Measurements from ENCODE around the gene KCNE4. TPM values are rescaled to one million over a fixed set of nuclear protein-coding genes. Genes with fewer than 3 reads are reported as not detected.

KCNE4 gene
- total RNA-seq, 1 donor from 2014 or later, result not detected

DNA sequence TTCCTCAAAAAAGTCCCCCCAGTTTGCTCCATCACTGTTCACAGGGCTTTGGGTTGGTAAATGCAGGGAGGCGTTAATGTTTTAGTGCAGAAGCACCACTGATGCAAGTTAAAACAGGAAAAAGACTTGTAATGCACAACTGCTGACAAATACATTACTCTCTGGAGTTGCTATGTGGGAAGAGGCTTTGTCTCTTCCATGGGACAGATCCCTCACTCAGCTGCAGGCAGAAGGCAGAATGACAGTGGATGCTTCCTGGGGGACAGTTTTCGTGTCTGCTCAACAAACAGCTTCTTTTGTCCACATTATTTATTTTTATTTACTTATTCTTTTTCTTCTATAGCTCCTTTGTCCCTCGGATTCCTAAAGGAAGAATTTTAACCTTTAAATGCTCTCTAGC is 22.7 kb upstream of the KCNE4 start:
- intact Hi-C loops (cut with micrococcal nuclease), result no loop called here
- Mint-ChIP-seq H3K36me3 (ENCODE audit: low read depth) (no peaks in the 10 kb centered on the region), H3K27me3 (no peaks in the 10 kb centered on the region), H3K4me1 (no peaks in the 10 kb centered on the region), H3K9me3 (no peaks in the 10 kb centered on the region), H3K4me3 (no peak overlapping the region), H3K27ac (no peak overlapping the region)
- DNase-seq, result no peak

DNA sequence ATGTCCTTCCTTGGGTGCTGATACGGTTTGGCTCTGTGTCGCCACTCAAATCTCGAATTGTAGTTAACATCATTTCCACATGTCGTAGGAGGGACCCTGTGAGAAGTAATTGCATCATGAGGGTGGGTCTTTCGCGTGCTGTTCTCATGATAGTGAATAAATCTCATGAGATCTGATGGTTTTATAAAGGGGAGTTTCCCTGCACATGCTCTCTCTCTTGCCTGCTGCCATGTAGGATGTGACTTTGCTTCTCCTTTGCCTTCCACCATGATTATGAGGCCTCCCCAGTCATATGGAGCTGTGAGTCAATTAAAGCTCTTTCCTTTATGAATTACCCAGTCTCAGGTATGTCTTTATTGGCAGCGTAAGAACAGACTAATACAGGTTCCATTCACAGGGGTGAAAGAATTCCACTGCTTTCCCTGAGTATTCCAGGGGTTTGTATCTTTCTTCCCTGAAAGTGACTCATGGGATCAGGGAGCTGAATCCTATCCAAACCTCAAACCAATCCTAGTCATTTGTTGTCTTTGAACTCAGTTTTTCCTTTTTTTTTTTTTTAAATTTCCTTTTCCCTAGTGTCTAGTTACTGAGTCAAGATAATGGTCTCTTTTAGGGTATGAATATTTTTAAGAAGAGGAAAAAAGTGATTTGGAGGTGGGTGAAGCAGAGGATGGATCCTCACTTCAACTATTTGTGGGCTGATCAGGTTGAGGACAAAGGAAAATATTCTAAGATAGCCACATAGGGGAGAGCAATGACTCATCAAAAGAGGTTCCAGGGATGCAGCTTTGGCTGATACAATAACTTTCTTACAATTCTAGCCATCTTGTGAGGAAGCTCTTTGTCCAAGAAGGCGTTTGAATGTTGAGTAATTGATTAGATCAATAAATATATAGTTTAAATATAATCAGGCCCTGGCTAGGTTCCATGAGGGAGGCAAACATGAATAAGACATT is 19.5 kb upstream of the KCNE4 start:
- DNase-seq, result no peak
- Mint-ChIP-seq H3K9me3 (no peaks in the 10 kb centered on the region), H3K4me1 (no peaks in the 10 kb centered on the region)

DNA sequence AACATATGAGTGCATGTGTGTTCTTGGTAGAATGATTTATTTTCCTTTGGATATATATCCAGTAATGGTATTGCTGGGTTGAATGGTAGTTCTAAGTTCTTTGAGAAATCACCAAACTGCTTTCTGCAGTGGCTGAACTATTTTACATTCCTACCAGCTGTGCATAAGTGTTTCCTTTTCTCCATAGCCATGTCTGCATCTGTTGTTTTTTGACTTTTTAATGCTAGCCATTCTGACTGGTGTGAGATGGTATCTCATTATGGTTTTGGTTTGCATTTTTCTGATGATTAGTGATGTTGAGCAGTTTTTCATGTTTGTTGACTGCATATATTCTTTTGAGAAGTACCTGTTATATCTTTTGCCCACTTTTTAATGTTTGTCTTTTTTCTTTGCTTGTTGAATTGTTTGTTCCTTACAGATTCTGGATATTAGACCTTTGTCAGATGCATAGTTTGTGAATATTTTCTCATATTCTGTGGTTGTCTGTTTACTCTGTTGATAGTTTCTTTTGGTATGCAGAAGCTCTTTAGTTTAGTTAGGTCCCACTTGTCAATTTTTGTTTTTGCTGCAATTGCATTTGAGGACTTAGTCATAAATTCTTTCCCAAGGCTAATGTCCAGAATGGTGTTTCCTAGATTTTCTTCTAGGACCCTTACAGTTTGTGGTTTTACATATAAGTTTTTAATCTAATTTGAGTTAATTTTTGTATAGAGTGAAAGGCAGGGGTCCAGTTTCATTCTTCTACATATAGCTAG is 17.6 kb upstream of the KCNE4 start:
- Mint-ChIP-seq H3K9me3 (no peaks in the 10 kb centered on the region), H3K36me3 (ENCODE audit: low read depth) (no peaks in the 10 kb centered on the region)

More for the DNA sequence above, 19.5 kb upstream of the KCNE4 start:
- H3K4me3 Mint-ChIP-seq, result no peak overlapping the region
- no peaks in the 10 kb centered on the region for H3K27me3 Mint-ChIP-seq
- intact Hi-C loops (cut with micrococcal nuclease), result no loop called here
- H3K27ac Mint-ChIP-seq, result no peak overlapping the region
- no peaks in the 10 kb centered on the region for H3K36me3 Mint-ChIP-seq (ENCODE audit: low read depth)

DNA sequence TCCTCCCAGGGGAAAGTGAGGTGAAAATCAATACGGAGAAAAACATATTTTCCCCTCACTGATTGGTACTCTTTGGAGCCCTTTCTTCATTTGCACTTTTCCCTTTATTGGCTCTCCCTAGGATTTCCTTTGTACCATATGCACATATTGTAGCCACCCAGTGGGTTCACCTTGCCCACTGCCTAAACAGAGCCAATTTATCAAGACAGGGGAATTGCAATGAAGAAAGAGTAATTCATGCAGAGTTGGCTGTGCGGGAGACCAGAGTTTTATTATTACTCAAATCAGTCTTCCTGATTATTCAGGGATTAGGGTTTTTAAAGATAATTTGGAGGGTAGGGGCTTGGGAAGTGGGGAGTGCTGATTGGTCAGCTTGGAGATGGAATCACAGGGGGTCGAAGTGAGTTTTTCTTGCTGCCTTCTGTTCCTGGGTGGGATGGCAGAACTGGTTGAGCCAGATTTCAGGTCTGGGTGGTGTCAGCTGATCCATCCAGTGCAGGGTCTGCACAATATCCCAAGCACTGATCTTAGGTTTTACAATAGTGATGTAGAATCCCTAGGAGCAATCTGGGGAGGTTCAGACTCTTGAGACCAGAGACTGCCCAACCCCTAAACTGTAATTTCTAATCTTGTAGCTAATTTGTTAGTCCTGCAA is 15.1 kb upstream of the KCNE4 start:
- Mint-ChIP-seq H3K27ac (no peak overlapping the region), H3K36me3 (ENCODE audit: low read depth) (no peaks in the 10 kb centered on the region), H3K4me1 (no peaks in the 10 kb centered on the region), H3K4me3 (no peak overlapping the region), H3K9me3 (no peaks in the 10 kb centered on the region), H3K27me3 (no peaks in the 10 kb centered on the region)
- intact Hi-C loops (cut with micrococcal nuclease), result no loop called here
- DNase-seq, result no peak

More for the DNA sequence above, 17.6 kb upstream of the KCNE4 start:
- no peak for DNase-seq
- Mint-ChIP-seq H3K27me3 (no peaks in the 10 kb centered on the region), H3K27ac (no peak overlapping the region), H3K4me1 (no peaks in the 10 kb centered on the region), H3K4me3 (no peak overlapping the region)
- intact Hi-C loops (cut with micrococcal nuclease), result no loop called here

DNA sequence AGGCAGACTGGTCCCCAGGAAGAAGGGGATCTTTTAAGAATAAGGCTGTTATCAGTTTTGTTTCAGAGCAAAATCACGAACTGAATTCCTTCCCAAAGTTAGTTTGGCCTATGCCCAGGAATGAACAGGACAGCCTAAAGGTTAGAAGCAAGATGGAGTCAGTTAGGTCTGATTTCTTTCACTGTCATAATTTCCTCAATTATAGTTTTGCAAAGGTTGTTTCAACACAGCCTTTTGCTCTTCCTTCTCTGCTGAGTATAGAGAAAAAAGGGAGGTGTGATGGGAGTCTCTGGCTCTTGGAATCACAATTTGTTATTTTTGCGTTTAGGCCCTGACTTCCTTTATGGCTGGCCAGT is 14.6 kb upstream of the KCNE4 start:
- DNase-seq, result no peak
- Mint-ChIP-seq H3K9me3 (no peaks in the 10 kb centered on the region), H3K4me1 (no peaks in the 10 kb centered on the region), H3K27ac (no peak overlapping the region), H3K4me3 (no peak overlapping the region), H3K27me3 (no peaks in the 10 kb centered on the region), H3K36me3 (ENCODE audit: low read depth) (no peaks in the 10 kb centered on the region)
- intact Hi-C loops (cut with micrococcal nuclease), result no loop called here

DNA sequence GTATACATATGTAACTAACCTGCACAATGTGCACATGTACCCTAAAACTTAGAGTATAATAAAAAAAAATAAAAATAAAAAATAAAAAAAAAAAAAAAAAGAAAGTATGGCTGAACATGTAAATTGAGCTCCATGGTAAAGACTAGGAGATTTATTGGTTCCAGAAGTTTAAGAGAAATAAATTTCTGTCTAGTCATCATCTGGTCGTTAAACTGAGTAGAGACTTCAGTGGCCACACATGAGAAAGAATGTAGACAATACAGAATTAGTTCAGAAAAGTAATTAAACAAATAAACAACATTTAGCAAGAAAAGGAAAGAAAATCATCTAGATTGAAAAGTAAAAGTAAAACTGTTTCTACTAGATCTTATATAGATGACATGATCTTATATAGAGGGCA is 12.4 kb upstream of the KCNE4 start:
- Mint-ChIP-seq H3K36me3 (ENCODE audit: low read depth) (no peaks in the 10 kb centered on the region), H3K4me1 (no peaks in the 10 kb centered on the region), H3K27me3 (no peaks in the 10 kb centered on the region), H3K9me3 (no peaks in the 10 kb centered on the region), H3K27ac (no peak overlapping the region), H3K4me3 (no peak overlapping the region)
- intact Hi-C loops (cut with micrococcal nuclease), result no loop called here
- DNase-seq, result no peak

DNA sequence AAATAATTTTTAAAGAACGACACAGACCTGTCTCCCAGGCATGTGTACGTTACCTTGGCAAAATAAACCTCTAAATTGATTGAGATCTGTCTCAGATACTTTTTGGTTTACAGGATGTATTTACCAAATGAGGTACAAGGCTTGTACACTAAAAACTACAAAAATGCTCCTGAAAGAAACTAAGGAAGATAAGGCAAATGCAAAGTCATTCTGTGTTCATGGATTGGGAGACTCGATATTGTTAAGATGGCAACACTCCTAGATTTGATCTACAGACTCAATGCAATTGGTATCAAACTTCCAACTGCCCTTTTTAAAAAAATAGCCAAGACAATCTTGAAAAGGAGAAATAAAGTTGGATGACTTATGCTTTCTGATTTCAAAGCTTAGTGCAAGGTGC is 11.5 kb upstream of the KCNE4 start:
- no peaks in the 10 kb centered on the region for H3K4me1 Mint-ChIP-seq
- intact Hi-C loops (cut with micrococcal nuclease), result no loop called here
- no peak for DNase-seq
- H3K9me3 Mint-ChIP-seq, result no peaks in the 10 kb centered on the region
- H3K27ac Mint-ChIP-seq, result no peak overlapping the region
- H3K4me3 Mint-ChIP-seq, result no peak overlapping the region
- H3K27me3 Mint-ChIP-seq, result no peaks in the 10 kb centered on the region
- no peaks in the 10 kb centered on the region for H3K36me3 Mint-ChIP-seq (ENCODE audit: low read depth)

DNA sequence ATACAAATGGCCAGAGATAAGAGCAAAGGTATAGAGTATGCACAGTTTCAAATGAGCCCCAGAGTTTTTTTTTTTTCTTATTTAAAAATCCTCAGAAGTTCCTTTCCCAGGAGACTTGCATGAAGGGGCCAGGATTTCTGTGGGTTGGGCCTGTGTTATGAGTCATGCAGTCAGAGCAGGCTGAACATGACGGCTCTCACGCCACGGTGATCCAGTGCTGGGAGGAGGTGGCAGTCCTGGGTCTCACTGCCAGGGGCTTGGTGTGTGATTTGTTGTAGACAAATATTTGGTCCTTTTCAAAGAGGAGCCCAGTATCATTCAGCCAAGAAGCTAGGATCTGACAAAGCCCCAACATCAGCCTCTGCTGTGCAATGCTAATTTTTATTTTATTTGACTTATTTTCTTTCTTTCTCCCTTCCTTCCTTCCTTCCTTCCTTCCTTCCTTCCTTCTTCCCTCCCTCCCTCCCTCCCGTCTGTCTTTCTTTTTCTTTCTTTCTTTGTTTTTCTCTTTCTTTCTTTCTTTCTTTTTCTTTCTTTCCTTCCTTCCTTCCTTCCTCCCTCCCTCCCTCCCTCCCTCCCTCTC is 10.4 kb upstream of the KCNE4 start:
- no peak for DNase-seq
- no peaks in the 10 kb centered on the region for H3K9me3 Mint-ChIP-seq
- H3K4me3 Mint-ChIP-seq, result no peak overlapping the region
- no peaks in the 10 kb centered on the region for H3K36me3 Mint-ChIP-seq (ENCODE audit: low read depth)
- intact Hi-C loops (cut with micrococcal nuclease), result no loop called here
- H3K4me1 Mint-ChIP-seq, result no peaks in the 10 kb centered on the region
- no peaks in the 10 kb centered on the region for H3K27me3 Mint-ChIP-seq
- no peak overlapping the region for H3K27ac Mint-ChIP-seq

DNA sequence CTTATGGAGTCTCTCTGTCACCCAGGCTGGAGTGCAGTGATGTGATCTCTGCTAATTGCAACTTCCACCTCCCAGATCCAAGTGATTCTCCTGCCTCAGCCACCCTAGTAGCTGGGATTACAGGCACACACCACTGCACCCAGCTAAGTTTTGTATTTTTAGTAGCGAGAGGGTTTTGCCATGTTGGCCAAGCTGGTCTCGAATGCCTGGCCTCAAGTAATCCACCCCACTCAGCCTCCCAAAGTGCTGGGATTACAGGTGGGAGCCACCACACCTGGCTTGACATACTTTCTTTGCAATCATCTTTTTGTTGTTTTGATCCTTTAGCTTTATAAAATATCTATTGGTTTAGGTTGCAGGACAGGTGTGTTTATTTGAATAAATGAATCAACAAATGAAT is 9.7 kb upstream of the KCNE4 start:
- Mint-ChIP-seq H3K4me1 (no peaks in the 10 kb centered on the region), H3K9me3 (no peaks in the 10 kb centered on the region), H3K4me3 (no peak overlapping the region), H3K27me3 (no peaks in the 10 kb centered on the region), H3K27ac (no peak overlapping the region), H3K36me3 (ENCODE audit: low read depth) (no peaks in the 10 kb centered on the region)
- DNase-seq, result no peak
- intact Hi-C loops (cut with micrococcal nuclease), result no loop called here

DNA sequence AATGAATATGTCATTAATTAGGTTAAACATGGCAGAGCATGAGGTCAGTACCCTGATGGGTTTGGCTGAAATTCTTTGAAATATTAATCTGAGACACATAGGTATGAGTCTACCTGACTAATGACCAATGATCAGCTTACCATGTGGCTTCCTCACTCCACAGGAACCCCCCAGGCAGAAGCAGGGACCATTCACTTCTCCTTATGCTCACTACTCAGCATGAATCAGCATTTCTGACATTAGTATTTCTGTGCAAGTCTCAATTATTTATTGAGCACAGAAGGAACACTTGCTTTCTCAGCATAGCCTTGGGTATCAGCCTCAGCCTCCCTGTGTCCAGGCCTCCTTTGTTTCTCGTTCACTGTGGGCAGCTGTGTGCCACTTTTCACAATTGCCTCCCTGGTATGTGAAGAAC is 9.3 kb upstream of the KCNE4 start:
- H3K9me3 Mint-ChIP-seq, result no peaks in the 10 kb centered on the region
- no peak for DNase-seq
- no peaks in the 10 kb centered on the region for H3K27me3 Mint-ChIP-seq
- H3K36me3 Mint-ChIP-seq (ENCODE audit: low read depth), result no peaks in the 10 kb centered on the region
- no peak overlapping the region for H3K4me3 Mint-ChIP-seq
- no peak overlapping the region for H3K27ac Mint-ChIP-seq
- intact Hi-C loops (cut with micrococcal nuclease), result no loop called here
- no peaks in the 10 kb centered on the region for H3K4me1 Mint-ChIP-seq

DNA sequence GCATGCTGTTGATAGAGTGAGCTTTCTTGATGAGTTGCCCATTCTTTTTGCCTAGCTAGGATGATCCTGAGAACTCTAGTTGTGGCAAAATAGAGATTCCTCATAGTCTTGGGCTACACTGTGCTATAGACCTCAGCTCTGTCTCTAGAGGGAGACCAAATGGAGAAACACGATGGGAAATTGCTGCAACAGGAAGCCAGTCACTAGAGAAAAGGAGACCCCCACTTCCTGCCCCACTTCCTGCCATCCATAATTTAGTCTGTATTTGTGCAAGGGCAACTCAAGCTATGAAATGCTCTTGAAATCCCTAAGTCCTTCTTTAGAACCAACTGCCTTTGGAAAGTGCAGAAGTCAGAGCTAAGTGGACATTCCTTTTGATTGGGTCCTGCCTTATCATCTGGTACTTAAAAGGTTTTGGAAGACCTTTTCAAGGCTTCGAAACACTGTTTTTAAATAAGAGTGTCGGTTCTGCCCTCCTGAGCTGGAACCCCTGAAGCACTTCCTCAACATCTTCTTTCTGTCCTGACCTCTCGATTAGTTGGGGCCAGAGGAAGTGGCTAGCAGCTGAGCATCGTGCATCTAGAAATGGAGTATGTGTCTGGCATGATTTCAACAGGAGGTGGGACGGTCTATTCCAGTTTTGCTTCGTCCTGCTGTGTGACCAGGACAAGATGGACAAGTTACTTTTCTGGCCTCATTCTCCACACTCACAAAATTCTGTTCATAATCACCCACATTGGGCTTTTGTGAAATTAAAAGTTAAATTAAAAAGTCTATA is 8.6 kb upstream of the KCNE4 start:
- Mint-ChIP-seq H3K9me3 (no peaks in the 10 kb centered on the region), H3K27ac (no peak overlapping the region), H3K27me3 (no peaks in the 10 kb centered on the region), H3K4me1 (no peaks in the 10 kb centered on the region), H3K36me3 (ENCODE audit: low read depth) (no peaks in the 10 kb centered on the region), H3K4me3 (no peak overlapping the region)
- no peak for DNase-seq
- intact Hi-C loops (cut with micrococcal nuclease), result no loop called here

DNA sequence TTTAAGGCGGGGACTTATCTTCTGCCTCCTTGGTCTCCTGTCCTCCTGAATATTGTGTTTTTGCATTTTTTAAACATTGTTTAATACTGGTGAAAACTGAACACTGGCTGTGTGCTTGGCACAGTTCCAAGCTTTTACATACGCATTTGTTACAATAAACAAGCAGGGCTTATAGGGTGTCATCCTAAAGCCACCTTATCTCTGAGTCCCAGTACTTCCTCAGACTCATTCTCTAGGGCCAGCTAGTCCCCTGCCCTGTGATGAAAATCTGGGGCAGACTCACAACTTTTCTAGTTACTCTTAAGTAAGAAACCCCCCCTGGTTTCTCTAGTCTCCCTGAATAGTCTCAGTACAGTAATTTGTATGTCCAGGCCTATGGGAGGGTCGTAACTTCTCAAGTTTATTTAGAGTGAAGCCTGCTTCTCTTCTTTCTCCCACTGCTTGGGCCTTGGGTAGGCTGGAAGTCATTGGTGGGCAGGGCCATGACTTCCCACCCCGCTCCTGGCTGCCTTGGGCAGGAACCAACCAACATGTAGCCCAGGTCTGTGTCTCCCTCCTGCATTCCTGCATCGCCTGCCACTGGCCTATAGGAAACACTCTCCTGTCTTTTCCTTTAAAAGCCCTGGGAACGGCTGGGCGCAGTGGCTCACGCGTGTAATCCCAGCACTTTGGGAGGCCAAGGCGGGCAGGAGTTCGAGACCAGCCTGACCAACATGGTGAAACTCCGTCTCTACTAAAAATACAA is 7.7 kb upstream of the KCNE4 start:
- Mint-ChIP-seq H3K9me3 (no peaks in the 10 kb centered on the region), H3K4me3 (no peak overlapping the region), H3K4me1 (no peaks in the 10 kb centered on the region), H3K27me3 (no peaks in the 10 kb centered on the region), H3K36me3 (ENCODE audit: low read depth) (no peaks in the 10 kb centered on the region), H3K27ac (no peak overlapping the region)
- intact Hi-C loops (cut with micrococcal nuclease), result no loop called here
- DNase-seq, result no peak
